Bladder microvascular endothelial cell (primary cell): ENCODE measurements around the gene RGS16. TPM values are rescaled to one million over a fixed set of nuclear protein-coding genes. Genes with fewer than 3 reads are reported as not detected.

Experiments
- total RNA-seq: library from RNA; depleted of rRNA; stranded (reverse); fragments of >200 nt; gene quantifications from 2 replicates; pipeline ENCODE4 v1.2.3, GENCODE V29; 2014

RGS16 gene
- total RNA-seq = 1.1 and 3.9 TPM in 2 replicates

GRCh38 chr1:182604175-182605164 lies at the start of gene RGS16:
RGS16 (minus strand) TSS chr1:182604389; CDS start chr1:182604259, 130 bp downstream.

GRCh38 chr1:182588500-182589396 lies 15.4 kb downstream of the RGS16 start, which contains the start of gene RNASEL:
RNASEL (minus strand) TSS chr1:182589256; CDS start chr1:182586806, 2,450 bp downstream.

Other genes starting within 250 kb of the RGS16 start
- gene GLUL, start 212.6 kb downstream of the RGS16 start, total RNA-seq = 205 and 346 TPM in 2 replicates
- gene TEDDM1, start 203.7 kb downstream of the RGS16 start, total RNA-seq = not detected in 2 replicates
- not detected in 2 replicates for gene RGSL1, start 154.2 kb downstream of the RGS16 start, total RNA-seq
- gene RNASEL, start 15.1 kb downstream of the RGS16 start, total RNA-seq = 2.3 TPM in 2 replicates
- under 0.01 TPM in 1 of 2 replicates, not detected in the other for gene RGS8, start 80.2 kb upstream of the RGS16 start, total RNA-seq
- 3.9 and 4.4 TPM in 2 replicates for gene NPL, start 185.4 kb upstream of the RGS16 start, total RNA-seq
- 144 and 214 TPM in 2 replicates for gene DHX9, start 235.0 kb upstream of the RGS16 start, total RNA-seq